ENCODE results near the gene MAP4.

- TF ChIP-seq ZNF274 (IDR thresholded peaks at IDR 0.05; ENCODE audit: low read depth, low read length) (no peak), SUZ12 (IDR thresholded peaks at IDR 0.05; ENCODE audit: extremely low read depth, insufficient read depth, insufficient read length) (no peak), YY1 (IDR thresholded peaks at IDR 0.05; ENCODE audit: insufficient read depth, insufficient read length) (no peak)
These were observed 24.9 kb downstream of the MAP4 start for GRCh38 chr3:47991341-47991740.

Data from NT2/D1 (cell line).